Measurements from ENCODE around the gene LRRC61.

The LRRC61 gene

GRCh38 chr7:150375662-150376521 lies 52.7 kb downstream of the LRRC61 start:
- Mint-ChIP-seq H3K4me1 (ENCODE audit: low read depth) (peaks cover 59% of the 10 kb centered on the region), H3K4me3 (peak overlapping the region; percentile 65), H3K9me3 (no peaks in the 10 kb centered on the region), H3K27me3 (no peaks in the 10 kb centered on the region), H3K36me3 (ENCODE audit: low read depth) (peaks cover 25% of the 10 kb centered on the region), H3K27ac (peak overlapping the region; percentile 89)

DNA sequence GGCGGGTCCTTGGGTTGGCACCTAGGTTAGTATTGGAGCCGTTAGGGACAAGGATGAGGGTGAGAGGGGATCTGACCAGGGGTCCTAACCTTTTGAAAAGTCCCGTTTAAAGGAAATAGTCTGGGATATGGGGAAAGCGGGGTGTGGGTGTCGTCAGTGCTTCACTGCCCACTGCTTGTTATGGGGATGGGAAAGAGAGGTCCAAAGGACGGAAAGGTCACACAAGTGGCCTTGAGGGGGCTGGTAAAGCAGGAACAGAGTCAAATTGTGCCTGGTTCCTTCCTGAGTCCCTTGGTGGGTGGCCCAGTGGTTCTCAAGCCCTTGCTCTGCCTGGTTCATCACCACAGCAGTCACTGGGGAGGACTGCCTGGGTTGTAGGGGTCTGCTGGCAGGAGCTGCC lies 53.4 kb downstream of the LRRC61 start:
- Mint-ChIP-seq H3K36me3 (ENCODE audit: low read depth) (peaks cover 24% of the 10 kb centered on the region), H3K4me1 (ENCODE audit: low read depth) (peaks cover 63% of the 10 kb centered on the region), H3K9me3 (no peaks in the 10 kb centered on the region), H3K27ac (peak overlapping the region; percentile 89), H3K4me3 (peak overlapping the region; percentile 65), H3K27me3 (no peaks in the 10 kb centered on the region)

- H3K4me1 Mint-ChIP-seq (ENCODE audit: low read depth) = peaks cover 63% of the 10 kb centered on the region
- H3K4me3 Mint-ChIP-seq = no peak overlapping the region
- H3K27me3 Mint-ChIP-seq = no peaks in the 10 kb centered on the region
- no peaks in the 10 kb centered on the region for H3K9me3 Mint-ChIP-seq
- H3K36me3 Mint-ChIP-seq (ENCODE audit: low read depth) = peaks cover 24% of the 10 kb centered on the region
- peak overlapping the region; percentile 52 for H3K27ac Mint-ChIP-seq
These were observed 54.0 kb downstream of the LRRC61 start for GRCh38 chr7:150377196-150377595.

GRCh38 chr7:150377635-150378034 lies 54.5 kb downstream of the LRRC61 start:
- Mint-ChIP-seq H3K4me3 (peak overlapping the region; percentile 77), H3K36me3 (ENCODE audit: low read depth) (peaks cover 21% of the 10 kb centered on the region)

DNA sequence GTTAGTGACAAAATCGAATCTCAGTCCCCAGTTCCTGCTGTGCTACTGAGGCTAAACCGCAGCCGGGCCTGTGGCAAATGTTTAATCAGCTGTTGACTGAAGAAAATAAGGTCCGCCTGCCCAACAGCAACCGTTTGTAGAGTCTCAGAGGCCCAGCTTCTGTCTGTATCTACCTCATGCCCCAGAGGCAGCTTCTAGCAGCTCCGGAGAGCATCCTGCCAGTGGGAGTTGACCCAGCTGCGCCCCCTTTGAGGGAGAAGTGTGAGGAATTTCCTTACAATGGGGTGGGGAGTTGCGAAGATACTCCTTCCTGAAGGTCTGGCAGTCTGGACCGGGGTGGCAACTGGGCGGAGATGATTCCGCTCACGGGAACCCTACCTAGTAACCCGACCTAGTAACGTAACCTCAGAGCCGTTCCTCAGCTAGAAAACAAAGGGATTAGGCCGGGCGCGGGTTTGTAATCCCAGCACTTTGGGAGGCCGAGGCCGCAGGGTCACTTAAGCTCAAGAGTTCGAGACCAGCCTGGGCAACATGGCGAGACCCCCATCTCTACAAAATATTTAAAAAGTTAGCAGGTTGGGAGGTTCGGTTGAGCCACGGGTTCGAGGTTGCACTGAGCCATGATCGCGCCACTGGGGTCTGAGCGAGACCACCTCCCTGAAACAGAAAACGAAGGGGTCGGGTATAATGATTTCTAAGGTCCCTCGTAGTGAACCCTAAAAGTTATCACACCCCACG lies 55.1 kb downstream of the LRRC61 start:
- Mint-ChIP-seq H3K4me3 (peak overlapping the region; percentile 77), H3K27me3 (no peaks in the 10 kb centered on the region), H3K4me1 (ENCODE audit: low read depth) (peaks cover 59% of the 10 kb centered on the region), H3K27ac (peak overlapping the region; percentile 68), H3K36me3 (ENCODE audit: low read depth) (peaks cover 17% of the 10 kb centered on the region), H3K9me3 (no peaks in the 10 kb centered on the region)

More at GRCh38 chr7:150377635-150378034, 54.5 kb downstream of the LRRC61 start:
- peaks cover 63% of the 10 kb centered on the region for H3K4me1 Mint-ChIP-seq (ENCODE audit: low read depth)
- H3K27ac Mint-ChIP-seq = peak overlapping the region; percentile 52
- H3K27me3 Mint-ChIP-seq = no peaks in the 10 kb centered on the region
- H3K9me3 Mint-ChIP-seq = no peaks in the 10 kb centered on the region

GRCh38 chr7:150378853-150379440 lies 55.8 kb downstream of the LRRC61 start, which contains the start of gene ZNF775:
Gene ZNF775 (plus strand): TSS chr7:150379330. CDS start chr7:150388471, 9,141 bp downstream.
- Mint-ChIP-seq H3K9me3 (no peaks in the 10 kb centered on the region), H3K4me3 (peak within 1 kb of the TSS; percentile 89), H3K27me3 (no peaks in the 10 kb centered on the region), H3K4me1 (ENCODE audit: low read depth) (peaks cover 56% of the 10 kb centered on the region), H3K27ac (peak within 1 kb of the TSS; percentile 79), H3K36me3 (ENCODE audit: low read depth) (peaks cover 11% of the 10 kb centered on the region)

GRCh38 chr7:150379441-150380379 lies 56.6 kb downstream of the LRRC61 start:
- H3K4me3 Mint-ChIP-seq = peak overlapping the region; percentile 89
- peaks cover 51% of the 10 kb centered on the region for H3K4me1 Mint-ChIP-seq (ENCODE audit: low read depth)
- no peaks in the 10 kb centered on the region for H3K9me3 Mint-ChIP-seq
- peaks cover 4% of the 10 kb centered on the region for H3K36me3 Mint-ChIP-seq (ENCODE audit: low read depth)
- H3K27me3 Mint-ChIP-seq = no peaks in the 10 kb centered on the region
- peak overlapping the region; percentile 79 for H3K27ac Mint-ChIP-seq

DNA sequence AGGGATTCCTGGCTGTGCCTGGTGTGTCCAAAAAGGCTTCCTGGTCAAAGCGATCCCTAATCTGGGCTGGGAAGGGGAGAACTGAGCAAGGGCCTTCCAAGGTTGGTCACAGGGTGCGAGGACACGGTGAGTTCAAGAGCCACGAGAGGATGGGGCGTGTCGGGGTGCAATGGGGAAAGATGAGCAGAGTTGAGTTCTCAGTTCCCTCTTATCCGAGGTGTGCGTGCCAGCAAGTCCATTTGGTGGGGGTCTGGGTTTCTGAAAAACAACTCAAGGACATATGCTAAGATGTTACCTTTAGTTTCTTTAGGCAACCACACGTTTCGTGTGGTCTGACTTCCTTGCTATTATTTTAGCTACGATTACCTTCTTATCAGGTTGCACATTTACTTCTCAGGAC lies 57.3 kb downstream of the LRRC61 start:
- Mint-ChIP-seq H3K36me3 (ENCODE audit: low read depth) (peaks cover 3% of the 10 kb centered on the region), H3K9me3 (no peaks in the 10 kb centered on the region), H3K27me3 (no peaks in the 10 kb centered on the region), H3K4me3 (peak overlapping the region; percentile 89), H3K27ac (no peak overlapping the region), H3K4me1 (ENCODE audit: low read depth) (peaks cover 46% of the 10 kb centered on the region)

GRCh38 chr7:150381096-150381495 lies 57.9 kb downstream of the LRRC61 start:
- H3K27me3 Mint-ChIP-seq = no peaks in the 10 kb centered on the region
- peaks cover 40% of the 10 kb centered on the region for H3K4me1 Mint-ChIP-seq (ENCODE audit: low read depth)
- no peak overlapping the region for H3K4me3 Mint-ChIP-seq
- no peak overlapping the region for H3K27ac Mint-ChIP-seq
- no peaks in the 10 kb centered on the region for H3K9me3 Mint-ChIP-seq
- H3K36me3 Mint-ChIP-seq (ENCODE audit: low read depth) = no peaks in the 10 kb centered on the region

GRCh38 chr7:150381785-150382122 lies 58.6 kb downstream of the LRRC61 start:
- no peak overlapping the region for H3K27ac Mint-ChIP-seq
- H3K36me3 Mint-ChIP-seq (ENCODE audit: low read depth) = no peaks in the 10 kb centered on the region
- H3K4me1 Mint-ChIP-seq (ENCODE audit: low read depth) = peaks cover 33% of the 10 kb centered on the region
- H3K4me3 Mint-ChIP-seq = no peak overlapping the region
- H3K9me3 Mint-ChIP-seq = no peaks in the 10 kb centered on the region
- no peaks in the 10 kb centered on the region for H3K27me3 Mint-ChIP-seq

- Mint-ChIP-seq H3K4me3 (no peak overlapping the region), H3K27ac (no peak overlapping the region), H3K36me3 (ENCODE audit: low read depth) (no peaks in the 10 kb centered on the region), H3K4me1 (ENCODE audit: low read depth) (peaks cover 28% of the 10 kb centered on the region), H3K9me3 (no peaks in the 10 kb centered on the region), H3K27me3 (no peaks in the 10 kb centered on the region)
These were observed 59.1 kb downstream of the LRRC61 start for GRCh38 chr7:150382123-150382843.

DNA sequence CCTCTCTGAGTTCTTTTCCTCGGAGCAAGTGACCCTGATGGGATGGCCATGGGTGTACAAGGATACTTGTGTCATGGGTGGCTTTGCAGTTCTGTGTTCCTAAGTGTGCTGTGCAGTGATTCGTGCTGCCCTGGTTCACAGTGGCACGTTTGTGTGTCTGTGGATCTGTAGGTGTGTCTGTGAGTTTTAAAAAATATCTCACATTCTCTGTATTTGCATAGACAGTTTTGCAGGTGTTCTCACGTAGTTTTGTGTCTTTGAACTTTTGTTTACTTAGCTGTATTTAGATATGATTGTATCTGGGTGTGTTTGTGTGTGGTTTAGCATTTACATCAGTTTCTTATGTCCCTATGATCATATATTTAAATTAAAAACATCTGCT lies 59.7 kb downstream of the LRRC61 start:
- Mint-ChIP-seq H3K4me1 (ENCODE audit: low read depth) (peaks cover 22% of the 10 kb centered on the region), H3K36me3 (ENCODE audit: low read depth) (no peaks in the 10 kb centered on the region), H3K27ac (no peak overlapping the region), H3K4me3 (no peak overlapping the region), H3K27me3 (no peaks in the 10 kb centered on the region), H3K9me3 (no peaks in the 10 kb centered on the region)

- no peaks in the 10 kb centered on the region for H3K27me3 Mint-ChIP-seq
- H3K27ac Mint-ChIP-seq = no peak overlapping the region
- no peak overlapping the region for H3K4me3 Mint-ChIP-seq
These were observed 60.7 kb downstream of the LRRC61 start for GRCh38 chr7:150383710-150384397.

More at GRCh38 chr7:150383710-150384397, 60.7 kb downstream of the LRRC61 start:
- Mint-ChIP-seq H3K36me3 (ENCODE audit: low read depth) (no peaks in the 10 kb centered on the region), H3K4me1 (ENCODE audit: low read depth) (peaks cover 17% of the 10 kb centered on the region), H3K9me3 (no peaks in the 10 kb centered on the region)

All from stimulated activated naive CD8-positive, alpha-beta T cell treated with anti-CD3 and anti-CD28 coated beads, Interleukin-15, Interleukin-2, amounts not matched to agents 100 ng/mL and 50 ng/mL, for 24 hours (primary cell).